ENCODE measurements around the gene CACNB1.

DNA sequence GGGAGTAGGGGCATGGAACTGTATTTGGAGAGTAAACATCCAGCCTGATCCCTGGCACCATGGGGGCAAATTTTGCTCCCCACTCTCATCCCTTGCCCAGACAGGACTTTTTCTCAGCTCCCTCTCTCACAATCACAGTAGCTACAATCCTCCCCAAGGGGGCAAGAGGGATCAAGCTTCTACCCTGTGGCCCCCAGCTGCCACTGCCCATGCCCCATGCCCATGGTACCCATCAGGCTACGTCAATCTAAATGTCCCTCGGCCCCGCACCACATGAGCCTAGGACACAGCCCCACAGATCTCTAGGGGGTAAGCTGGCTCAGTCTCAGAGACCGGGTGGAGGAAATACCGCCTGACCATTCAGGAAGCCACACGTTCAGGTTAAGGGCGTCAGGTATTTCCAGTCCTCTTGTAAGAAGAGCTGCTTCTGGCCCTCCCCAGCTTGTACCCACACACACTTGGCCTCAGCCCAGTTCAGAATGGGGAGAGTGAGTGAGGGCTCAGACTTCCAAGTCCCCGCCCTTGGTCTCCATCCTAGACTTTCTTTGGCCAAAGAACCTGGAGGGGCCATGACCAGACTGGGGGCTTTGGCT is 1.8 kb downstream of the CACNB1 start:
- TF ChIP-seq, protein P1, sequence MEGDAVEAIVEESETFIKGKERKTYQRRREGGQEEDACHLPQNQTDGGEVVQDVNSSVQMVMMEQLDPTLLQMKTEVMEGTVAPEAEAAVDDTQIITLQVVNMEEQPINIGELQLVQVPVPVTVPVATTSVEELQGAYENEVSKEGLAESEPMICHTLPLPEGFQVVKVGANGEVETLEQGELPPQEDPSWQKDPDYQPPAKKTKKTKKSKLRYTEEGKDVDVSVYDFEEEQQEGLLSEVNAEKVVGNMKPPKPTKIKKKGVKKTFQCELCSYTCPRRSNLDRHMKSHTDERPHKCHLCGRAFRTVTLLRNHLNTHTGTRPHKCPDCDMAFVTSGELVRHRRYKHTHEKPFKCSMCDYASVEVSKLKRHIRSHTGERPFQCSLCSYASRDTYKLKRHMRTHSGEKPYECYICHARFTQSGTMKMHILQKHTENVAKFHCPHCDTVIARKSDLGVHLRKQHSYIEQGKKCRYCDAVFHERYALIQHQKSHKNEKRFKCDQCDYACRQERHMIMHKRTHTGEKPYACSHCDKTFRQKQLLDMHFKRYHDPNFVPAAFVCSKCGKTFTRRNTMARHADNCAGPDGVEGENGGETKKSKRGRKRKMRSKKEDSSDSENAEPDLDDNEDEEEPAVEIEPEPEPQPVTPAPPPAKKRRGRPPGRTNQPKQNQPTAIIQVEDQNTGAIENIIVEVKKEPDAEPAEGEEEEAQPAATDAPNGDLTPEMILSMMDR (IDR thresholded peaks at IDR 0.05), result no peak
- no peak for TF ChIP-seq POLR2A (IDR thresholded peaks at IDR 0.05)

Data from adrenal gland (tissue), 5 donors.